GM18519 (cell line): ENCODE results near the gene OBI1.

Experiments used
- ATAC-seq: cut with Tn5 transposase; IDR thresholded peaks from one replicate; pipeline ENCODE4 v1.9.1; 2021; ENCODE audit warnings: mild to moderate bottlenecking, moderate library complexity; ENCODE audit not compliant: unreplicated experiment, low FRiP score

OBI1 gene

DNA sequence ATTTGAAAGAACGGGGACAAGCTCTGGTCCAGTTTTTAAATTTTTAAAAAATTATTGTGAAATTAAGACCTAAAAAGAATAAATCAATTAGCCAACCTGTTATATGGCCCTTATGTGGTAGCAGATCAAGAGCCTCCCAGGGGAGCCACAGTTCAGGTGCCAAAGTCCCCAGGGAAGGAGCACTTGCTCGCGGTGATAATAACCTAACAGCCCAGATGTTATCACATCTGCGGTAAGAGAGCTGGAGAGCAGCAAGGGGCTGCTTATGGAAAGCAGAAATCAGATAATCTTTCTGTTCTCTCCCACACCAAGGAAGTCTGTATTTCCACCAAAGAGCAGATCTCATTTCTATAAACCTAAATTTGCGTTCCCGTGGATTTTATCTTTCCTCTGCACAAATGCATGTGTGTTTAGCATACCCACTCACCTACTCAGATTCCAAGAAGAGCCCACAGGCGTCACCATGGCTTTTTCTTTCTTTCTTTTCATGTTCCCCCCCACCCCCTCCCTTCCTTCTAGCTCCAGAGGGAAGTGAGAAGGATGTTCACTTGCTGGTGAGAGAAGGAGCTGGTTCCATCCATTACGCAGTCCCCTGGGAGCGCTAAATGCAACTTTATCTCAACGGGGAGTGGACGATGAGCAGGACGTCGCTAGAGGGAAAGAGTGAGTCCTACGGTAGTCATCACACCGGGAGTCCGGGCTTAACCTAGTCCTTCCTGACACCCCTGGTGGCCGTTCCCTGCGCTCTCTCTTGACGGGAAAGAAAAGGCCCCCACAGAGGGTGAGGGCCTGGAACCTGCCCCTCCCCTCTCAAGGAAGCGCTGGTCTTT, 54.0 kb downstream of the OBI1 start:
- ATAC-seq: no peak

DNA sequence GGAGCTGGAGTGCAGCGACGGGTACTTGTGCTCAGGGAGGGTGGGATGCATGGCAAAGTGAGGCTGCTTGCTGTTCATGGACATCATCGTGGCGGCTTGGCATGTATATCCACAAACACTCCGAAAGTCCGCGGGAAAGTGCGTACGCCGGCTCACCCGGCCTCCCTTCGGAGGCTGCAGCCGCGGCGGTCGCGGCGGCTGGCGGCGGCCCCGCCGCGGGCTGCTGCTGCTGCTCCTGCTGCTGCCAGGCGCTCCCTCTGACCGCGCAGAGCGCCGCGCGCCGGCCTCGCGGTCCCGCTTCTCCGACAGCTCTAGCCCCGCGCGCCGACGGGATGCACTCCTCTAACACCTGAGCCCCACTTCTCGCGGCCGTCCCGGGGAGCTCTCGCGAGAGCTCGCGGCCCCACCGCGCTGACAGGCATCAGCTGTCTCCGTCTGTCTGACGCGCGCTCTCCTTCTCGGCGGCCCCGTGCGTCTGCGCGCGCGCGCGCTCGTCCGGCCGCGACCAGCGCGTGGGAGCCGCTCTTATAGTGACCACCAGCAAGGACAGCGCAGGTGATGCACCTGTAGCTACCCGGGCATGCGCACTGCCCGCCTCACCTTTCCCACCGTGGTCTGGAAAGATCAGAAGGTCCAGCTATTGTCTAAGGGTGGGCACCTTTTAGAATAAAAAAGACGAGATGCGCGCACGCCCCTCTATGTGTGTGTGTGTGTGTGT, 55.6 kb downstream of the OBI1 start, which contains the start of gene POU4F1:
TSS of gene POU4F1 (minus strand) at position 313 of the 718 bp plus-strand sequence. CDS start at position 87, 226 bp downstream.
- ATAC-seq: peak; percentile 84

DNA sequence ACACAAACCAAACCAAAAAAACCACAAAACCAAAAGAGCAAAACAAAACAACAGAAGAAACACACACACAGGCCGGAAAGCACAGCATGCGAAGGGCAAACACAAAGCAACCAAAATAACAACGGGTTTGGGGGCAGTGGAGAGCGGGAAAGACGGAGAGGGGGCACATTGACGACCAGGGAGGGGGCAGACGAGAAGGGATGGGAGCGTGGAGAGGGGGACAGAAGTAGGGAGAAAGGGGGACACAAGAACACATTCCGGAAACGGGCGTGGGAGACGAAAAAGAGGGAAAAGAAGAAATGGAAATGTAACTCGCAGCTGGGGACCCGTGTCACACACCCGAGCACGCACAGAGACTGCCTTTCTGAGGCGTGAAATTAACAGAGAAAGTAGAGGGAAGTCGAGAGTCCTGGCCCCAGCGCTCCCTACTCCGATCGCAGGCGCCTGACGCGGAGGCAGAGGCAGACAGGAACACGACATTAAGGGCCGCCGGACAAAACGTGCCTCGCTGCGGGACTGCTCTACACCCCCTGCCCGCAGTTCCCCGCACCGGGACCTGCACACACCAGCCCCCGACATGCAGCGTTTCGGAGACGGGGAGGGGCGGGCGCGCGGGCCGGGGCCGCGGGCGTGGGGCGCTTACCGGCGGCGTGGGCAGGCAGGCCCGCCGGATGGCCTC, 56.3 kb downstream of the OBI1 start:
- peak; percentile 5 for ATAC-seq

DNA sequence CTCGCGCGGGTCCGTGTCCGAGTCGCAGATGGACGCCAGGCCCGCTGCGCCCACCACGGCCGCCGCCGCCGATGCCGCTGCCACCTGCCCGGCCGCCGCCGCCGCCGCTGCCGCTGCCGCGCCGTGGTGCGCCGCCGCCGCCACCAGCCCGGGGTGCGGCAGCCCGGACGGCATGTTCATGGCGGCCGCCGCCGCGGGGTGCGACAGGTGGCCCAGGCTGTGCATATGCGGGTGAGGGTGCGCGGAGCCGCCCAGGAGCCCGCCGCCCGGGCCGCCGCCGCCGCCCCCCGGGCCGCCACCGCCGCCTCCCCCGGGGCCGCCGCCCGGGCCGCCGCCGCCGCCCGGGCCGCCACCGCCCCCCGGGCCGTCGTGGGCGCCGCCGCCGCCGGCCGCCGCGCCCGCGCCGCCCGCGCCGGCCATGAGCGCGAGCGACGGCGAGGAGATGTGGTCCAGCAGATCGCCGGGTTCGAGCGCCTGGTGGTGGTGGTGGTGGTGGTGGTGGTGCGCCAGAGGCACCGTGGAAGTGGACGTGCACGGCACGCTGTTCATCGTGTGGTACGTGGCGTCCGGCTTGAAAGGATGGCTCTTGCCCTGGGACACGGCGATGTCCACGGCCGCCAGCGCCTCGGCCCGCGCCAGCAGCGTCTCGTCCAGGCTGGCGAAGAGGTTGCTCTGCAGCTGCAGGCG, 56.9 kb downstream of the OBI1 start:
- no peak for ATAC-seq

DNA sequence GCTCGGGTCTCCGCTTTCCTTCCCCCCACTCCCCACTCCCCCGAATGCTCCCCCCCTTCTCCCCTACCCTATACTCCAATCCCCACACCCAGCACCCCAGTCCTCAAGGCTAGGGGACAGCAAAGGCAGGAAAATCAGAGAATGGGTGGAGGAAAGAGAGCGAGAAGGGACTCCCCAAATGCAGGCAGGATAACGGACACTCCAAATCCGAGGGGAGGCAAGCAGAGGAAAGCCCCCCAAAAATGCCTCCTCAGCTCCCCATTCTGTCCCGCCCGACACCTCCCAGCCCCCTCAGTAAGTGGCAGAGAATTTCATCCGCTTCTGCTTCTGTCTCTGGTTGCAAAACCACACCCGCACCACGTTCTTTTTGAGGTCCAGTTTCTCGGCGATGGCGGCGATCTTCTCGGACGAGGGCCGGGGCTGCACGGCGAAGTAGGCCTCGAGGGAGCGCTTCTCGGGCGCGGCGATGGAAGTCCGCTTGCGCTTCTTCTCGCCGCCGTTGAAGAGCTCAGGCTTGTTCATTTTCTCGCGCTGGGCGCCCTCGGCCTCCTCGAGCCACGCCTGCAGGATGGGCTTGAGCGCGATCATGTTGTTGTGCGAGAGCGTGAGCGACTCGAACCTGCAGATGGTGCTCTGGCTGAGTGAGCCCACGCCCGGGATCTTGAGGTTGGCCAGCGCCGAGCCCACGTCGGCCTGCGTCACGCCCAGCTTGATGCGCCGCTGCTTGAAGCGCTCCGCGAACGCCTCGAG, 57.7 kb downstream of the OBI1 start:
- no peak for ATAC-seq

DNA sequence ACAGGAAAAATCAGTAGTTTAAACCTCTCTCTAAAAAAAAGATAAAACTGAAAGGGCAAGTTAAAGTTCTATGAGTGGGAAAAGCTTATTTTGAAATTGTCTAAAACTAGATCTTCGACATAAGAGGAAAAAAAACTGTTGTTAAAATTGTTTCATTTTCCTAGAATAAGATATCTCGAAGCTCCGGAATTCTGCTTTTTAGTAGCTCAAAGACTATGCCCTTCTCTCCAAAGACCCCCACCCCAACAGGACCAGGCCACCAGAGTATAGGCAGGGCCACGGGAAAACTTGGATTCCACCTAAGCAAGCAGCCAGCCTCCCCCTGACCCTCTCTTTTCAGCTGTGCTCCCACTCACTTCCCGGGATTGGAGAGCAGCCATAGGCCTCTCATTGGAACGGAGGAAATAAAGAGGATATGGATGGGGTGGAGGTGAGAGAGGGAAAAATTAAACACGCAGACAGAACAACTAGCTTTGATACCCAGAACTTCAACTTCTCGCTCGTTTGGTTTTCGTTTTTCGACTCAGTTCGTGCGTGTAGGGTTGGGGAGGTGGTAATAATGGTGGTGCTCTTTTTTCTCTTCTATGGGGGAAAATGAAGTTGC, 58.6 kb downstream of the OBI1 start:
- no peak for ATAC-seq

DNA sequence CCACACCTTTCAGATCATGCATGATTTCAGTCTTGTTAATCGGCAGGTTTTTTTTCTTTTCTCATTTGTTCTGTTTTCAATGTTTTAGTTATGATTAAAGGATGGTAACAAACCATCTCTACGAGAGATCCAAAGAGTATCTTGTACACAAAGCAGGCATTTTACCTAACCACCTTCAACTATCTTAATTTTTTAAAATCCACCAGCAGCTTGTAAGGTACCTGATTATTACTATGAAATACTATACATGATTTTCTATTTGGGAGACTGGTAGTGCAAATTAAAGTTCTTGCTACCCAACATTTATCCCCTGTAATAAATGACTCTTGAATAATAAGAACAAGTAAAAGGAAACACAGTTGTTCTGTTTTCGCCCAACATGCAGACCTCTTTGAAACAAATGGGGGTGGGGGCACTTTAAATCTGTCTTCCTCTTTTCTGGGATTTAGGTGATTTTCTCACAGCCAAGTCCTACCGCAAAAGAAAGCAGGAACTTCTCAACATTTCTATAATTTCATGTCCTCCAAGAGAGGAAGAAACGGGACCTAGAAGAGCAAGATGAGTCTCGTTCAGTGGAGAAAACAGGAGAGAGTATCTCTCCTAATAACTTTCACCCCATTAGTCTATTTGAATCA, 59.2 kb downstream of the OBI1 start:
- ATAC-seq: no peak

DNA sequence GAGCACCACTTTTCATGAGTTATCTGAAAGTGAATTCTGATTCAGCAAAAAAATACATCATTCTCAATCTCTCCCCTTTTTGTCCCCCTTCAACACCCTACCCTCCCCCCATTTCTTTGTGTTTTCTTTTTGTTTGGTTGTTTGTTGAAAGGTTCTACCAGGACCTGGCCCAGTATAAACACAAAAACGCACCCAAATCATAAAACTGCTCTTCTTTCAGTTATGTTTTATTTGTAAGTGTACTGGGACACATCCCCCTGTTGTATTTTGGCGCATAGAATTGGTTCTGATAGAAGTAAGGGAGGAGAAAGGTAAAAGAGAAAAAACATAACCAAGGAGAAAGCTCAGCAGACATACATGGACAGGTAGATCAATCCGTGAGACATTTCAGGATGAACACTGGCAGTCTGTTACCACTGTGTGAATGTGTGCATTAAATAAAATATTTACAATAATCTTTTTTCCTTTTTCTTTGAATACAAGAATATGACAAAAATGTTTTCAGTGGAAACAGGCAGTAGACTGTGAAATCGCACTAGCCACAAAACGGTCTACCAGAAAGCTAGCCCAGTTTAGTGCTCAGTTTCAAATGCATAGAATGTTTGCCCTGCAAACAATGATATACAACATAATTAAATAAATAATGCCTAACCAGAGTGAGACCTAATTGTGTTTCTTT, 59.9 kb downstream of the OBI1 start:
- ATAC-seq: no peak

DNA sequence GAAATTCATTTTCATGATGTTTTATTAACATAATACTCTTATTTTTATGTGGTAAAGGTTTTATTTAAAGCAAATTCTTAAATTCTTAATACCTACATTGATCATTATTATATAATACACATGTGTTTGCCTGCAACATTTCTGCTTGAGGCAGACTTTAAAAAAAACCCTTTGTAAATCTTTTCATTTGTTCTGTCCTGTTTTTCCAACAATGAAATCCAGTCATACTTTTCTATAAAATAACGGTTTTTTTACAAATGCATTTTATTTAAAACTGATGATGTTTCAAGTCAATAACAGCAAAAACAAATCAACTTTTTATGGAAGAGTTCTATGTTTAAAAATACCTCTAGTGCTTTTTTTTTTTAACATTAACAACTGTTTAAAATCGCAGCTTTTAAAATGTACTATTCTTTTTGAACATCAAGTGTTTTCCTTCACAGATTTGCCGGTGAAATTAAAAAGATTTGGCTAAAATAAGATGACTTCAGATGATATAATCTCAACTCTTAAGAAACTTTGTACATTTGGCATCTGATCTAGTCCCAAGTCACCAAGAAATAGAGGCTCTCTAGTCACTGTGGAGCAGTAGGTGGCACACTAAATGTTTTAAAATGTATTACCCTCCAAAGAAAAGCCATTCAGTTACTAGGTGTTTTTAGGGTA, 60.7 kb downstream of the OBI1 start:
- ATAC-seq: no peak

DNA sequence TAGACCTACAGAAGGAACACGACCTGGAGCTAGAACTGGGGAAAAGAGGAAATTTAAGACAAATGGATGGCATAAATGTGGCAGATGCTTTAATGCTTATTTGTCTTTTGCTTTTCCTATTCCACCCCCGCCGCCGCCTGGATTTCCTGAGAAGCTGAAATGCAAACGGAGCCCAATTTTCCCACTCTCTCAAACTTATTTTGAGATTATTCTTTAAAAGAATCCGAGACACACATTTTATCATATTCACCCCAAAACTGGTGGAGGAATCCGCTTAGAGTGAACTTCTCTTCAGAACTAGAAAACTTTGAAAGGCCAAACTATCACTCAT, 61.4 kb downstream of the OBI1 start:
- ATAC-seq: no peak

DNA sequence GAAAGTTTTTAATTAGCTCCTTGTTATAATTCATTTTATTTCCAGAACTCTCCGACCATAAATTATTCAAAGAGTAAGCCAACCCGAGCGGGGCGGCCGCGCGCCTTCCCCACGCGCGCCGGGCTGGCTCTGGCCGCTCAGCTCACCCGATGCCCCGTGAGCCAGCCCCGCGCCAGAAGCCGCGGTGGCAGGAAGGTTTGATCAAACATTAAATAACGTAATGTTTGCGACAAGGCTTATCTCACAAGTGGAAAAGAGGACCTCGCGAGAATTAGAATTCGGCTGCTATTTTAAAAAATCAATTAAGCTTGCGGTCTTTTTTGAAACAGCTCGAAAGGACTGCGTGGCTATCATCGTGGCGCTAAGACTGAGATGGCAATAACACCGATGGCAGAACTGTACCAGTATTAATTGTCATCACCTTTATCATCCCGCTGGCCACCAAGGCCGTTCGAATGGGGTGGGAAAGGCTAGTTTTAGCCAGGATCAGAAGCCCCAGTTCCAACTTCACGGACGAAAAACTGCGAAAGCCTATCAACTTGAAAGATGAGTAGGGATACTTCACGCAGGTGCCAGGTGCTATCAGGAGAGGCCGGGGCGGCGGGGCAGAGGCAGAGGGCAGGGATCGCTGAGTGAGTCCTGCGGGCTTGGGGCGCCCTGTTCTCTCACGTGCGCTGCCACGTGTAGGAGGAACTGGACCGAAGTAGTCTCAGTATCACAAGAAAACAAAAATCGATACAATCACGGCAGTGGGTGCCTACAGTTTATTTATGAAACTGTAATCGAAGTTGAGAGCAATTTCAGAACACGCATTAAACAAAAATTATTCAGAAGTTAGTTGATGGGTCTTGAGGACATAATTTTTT, 62.0 kb downstream of the OBI1 start:
- ATAC-seq: no peak

DNA sequence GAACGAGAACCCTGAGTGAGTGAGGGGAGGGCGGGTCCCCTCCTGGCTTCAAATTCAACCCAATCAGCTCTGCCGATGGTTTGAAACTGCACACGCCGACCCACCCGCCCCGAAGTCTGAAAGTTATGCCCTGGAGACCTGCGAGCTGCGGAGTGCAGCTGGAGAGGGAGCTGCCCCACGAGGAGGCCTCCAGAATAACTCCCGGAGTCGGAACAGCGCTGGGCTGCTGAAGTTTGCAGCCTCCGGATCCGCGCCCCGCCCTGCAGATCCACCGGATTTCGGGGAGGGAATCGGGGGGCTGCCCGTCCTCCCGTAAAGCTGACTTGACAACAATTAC, 62.6 kb downstream of the OBI1 start:
- ATAC-seq: no peak

DNA sequence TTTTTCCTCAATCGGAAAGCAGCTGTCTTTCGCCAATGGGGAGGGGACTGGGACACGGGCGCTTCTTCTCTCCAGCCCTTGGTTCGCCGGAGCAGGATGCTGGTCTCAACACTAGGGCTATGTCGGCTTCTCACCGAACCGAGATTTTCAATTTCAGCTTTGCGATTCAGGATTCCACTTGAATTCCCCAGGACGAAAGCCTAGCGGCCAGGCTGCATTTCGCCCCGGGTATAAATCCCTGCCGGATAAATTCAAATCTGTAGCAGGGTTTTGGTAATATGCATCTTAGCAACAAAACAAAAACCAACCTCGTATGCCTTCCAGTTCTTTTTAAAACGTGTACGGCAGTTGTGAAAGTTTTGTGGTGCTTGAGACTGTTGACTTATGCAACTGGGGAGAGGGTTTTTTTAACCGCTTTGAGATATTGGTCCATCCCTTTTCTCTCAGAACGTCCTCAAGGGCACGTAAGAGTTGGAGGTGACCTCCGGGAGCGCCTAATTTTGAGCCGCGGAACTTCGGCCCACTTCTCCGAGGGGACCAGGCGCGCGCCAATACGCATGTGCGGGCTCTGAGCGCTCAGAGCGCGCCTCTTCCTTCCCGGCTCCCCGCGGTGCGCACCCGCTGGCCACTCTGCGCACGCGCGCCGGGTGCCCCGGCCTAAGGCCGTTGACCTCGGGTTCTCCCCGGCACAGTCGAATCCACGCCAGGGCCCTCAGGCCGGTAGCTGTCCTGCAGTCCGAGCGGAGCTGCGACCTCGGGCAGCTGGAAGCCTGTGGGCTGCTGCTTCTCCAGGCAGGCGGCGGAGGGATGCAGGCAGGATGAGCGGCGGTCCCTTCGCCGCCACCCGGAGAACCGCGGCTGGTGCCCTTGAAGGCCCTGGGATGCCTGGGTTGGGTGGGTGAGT, 63.2 kb downstream of the OBI1 start:
- no peak for ATAC-seq

DNA sequence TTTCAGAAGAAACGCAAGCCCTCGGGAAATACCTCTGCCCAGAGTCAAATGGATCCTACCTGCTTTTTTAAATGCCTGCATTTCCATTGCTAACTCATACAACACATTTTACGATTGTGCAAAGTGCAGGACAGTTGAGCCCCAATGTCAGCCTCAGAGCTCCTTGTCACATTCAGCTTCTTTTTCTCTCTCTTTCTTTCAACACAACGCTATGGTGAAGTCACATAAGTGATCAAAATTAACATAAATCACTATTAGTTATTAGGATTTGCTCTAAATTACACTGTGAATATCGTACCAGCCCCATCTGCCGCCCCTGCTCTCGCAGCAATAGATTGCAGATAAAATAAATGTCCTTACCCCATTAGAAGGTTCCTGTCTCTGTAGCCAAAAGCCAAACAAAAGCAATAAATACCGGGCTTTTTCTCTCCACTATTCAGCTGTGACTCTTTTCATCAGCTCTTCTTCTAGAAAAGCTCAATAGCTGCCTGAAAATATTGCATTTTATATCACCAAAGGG, 64.4 kb downstream of the OBI1 start:
- ATAC-seq: no peak

DNA sequence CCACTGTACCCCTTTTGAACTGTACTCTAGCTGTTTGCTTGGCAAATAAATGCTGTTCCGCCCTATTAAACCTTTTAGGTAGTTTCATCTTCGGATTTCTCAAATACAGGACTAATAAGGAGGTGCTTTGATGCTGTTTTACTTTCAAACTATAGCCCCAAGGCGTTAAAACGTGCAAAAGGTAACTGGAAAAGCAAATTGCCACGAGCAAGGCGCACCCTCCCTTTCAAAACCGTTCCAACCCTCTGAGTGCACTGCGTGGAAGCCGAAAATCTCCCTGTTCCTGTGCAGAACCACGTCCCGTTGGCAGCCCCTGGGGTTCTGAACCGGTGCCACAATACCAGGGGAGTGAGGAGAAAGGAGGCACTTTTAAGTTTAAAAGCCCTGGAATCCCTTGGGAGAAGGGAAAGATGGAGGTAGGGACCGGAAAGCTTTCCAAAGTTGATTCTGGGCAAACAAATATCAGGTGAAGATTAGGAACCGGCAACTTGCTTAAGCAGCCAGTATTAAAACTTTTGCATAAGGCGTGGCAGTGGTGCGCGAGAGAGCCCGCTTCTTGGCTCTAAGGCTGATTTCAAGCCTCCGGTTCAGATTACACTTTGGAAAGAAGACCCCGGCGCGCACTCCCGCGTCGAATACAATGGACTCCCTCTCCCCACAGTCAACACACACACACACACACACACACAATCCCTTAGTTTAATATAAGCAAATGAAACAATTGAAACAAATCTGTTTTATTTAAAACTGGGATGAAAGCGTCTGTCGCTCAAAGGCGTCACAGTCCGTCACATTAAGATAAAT, 65.1 kb downstream of the OBI1 start:
- no peak for ATAC-seq
